Stomach (tissue), 4 donors: ENCODE measurements around the gene REEP6.

Experiments
- POLR2A ChIP-seq, 4 donors: fragments of 450-650 bp; IDR thresholded peaks; one replicate each; pipeline ENCODE4 v1.6.1; 2016; ENCODE audit warnings: antibody characterized with exemption in 4 of 4, control low read depth in 2 of 4, mild to moderate bottlenecking in 1 of 4, moderate library complexity in 1 of 4
- POLR2AphosphoS5 ChIP-seq, 3 donors: sonication (generic); formaldehyde crosslinking; IDR thresholded peaks; one replicate each; pipeline ENCODE4 v1.6.1; 2016; ENCODE audit warnings: antibody characterized with exemption in 3 of 3
- TF ChIP-seq, protein P1 (sequence below), 7 experiments: fragments of 450-650 bp in 4 of 7; fragments of 200-600 bp in 3 of 7; sonication (generic) in 3 of 7; IDR thresholded peaks; one replicate each; pipeline ENCODE4 v1.5.1; 2016 to 2019; ENCODE audit warnings: antibody characterized with exemption in 7 of 7, control low read depth in 2 of 7, mild to moderate bottlenecking in 1 of 7

DNA sequence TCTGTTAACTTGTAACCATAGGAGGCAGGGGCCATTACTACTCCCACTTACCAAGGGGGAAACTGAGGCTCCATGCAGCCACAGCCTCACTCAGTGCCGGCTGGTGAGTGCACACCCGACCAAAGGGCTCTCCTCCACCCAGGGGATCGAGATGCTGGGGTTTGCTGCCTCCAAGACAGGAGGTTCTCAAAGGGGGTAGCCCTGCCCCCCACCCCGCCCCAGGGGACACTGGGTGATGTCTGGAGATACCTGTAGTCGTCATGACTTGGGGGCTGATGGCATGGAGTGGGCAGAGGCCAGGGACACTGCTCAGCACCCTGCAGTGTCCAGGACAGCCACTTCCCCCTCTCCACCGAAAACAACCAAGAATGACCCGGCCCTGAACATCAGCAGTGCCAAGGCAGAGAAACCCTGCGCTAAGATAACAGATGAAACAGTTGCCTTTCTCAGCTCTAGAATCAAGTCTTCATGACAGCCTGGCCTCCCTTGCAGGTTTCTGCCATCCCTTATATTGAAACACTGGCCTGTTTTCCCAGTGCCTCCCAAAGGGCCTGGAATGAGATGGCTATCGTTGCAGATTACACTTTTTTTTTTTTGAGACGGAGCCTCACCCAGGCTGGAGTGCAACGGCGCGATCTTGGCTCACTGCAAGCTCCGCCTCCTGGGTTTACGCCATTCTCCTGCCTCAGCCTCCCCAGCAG lies 3.3 kb downstream of the REEP6 start:
- TF ChIP-seq, protein P1, sequence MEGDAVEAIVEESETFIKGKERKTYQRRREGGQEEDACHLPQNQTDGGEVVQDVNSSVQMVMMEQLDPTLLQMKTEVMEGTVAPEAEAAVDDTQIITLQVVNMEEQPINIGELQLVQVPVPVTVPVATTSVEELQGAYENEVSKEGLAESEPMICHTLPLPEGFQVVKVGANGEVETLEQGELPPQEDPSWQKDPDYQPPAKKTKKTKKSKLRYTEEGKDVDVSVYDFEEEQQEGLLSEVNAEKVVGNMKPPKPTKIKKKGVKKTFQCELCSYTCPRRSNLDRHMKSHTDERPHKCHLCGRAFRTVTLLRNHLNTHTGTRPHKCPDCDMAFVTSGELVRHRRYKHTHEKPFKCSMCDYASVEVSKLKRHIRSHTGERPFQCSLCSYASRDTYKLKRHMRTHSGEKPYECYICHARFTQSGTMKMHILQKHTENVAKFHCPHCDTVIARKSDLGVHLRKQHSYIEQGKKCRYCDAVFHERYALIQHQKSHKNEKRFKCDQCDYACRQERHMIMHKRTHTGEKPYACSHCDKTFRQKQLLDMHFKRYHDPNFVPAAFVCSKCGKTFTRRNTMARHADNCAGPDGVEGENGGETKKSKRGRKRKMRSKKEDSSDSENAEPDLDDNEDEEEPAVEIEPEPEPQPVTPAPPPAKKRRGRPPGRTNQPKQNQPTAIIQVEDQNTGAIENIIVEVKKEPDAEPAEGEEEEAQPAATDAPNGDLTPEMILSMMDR (IDR thresholded peaks at IDR 0.05), result no peak
- TF ChIP-seq POLR2A (IDR thresholded peaks at IDR 0.05), result no peak
- TF ChIP-seq POLR2AphosphoS5 (IDR thresholded peaks at IDR 0.05), result no peak
